ENCODE results near the gene TMEM125. TPM values are rescaled to one million over a fixed set of nuclear protein-coding genes. Genes with fewer than 3 reads are reported as not detected.
A peak's percentile ranks its signal among the peaks of the same experiment; 100 is the strongest.

The TMEM125 gene
- total RNA-seq, 1 donor from 2014 or later = 19.8 TPM

DNA sequence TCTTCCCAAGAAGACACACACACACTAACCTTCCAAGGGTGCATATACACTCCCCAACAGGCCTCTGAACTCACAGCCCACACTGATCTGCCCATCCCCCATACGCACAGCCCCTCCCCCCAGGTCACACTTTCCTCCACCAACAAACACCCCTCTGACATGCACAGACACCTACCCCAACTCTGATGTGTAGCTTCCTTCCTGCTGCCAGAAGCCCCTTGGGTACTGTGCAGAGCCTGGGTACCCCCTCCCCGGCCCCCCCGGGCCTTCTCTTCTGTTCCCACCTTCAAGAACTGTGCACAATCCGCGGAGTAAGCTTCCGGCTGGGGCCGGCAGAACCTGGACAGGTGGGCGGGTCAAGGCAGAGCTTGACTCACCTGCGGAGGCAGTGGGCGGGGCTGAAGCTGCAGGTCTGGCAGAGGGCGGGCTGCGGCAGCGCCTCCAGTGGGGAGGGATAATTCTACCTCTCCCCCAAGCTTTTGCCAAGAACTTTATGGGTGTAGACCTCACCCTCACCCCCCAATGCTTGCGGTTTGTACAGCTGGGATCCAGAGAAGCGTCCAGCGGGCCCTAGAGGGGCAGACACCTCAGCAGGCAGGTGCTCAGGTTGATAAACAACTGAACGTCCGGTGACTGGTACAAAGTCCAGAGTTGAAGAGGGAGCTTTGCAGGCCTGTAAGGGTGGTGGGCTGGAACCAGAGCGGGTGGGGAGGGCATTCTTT, 15.6 kb downstream of the TMEM125 start, which contains the start of gene C1orf210:
C1orf210 (minus strand) TSS at position 313 of the 722 bp plus-strand sequence. CDS start 2,311 bp downstream, outside the sequence.
- Mint-ChIP-seq H3K27ac (peak within 1 kb of the TSS; percentile 80), H3K4me3 (peak within 1 kb of the TSS; percentile 94), H3K27me3 (peaks cover 3% of the 10 kb centered on the region), H3K36me3 (no peaks in the 10 kb centered on the region), H3K9me3 (no peaks in the 10 kb centered on the region), H3K4me1 (ENCODE audit: unreplicated experiment) (peaks cover 12% of the 10 kb centered on the region)
- no peak for DNase-seq (ENCODE audit: extremely low spot score, unreplicated experiment)
- TF ChIP-seq, protein P1, sequence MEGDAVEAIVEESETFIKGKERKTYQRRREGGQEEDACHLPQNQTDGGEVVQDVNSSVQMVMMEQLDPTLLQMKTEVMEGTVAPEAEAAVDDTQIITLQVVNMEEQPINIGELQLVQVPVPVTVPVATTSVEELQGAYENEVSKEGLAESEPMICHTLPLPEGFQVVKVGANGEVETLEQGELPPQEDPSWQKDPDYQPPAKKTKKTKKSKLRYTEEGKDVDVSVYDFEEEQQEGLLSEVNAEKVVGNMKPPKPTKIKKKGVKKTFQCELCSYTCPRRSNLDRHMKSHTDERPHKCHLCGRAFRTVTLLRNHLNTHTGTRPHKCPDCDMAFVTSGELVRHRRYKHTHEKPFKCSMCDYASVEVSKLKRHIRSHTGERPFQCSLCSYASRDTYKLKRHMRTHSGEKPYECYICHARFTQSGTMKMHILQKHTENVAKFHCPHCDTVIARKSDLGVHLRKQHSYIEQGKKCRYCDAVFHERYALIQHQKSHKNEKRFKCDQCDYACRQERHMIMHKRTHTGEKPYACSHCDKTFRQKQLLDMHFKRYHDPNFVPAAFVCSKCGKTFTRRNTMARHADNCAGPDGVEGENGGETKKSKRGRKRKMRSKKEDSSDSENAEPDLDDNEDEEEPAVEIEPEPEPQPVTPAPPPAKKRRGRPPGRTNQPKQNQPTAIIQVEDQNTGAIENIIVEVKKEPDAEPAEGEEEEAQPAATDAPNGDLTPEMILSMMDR (conservative IDR thresholded peaks at IDR 0.05) = no peak

DNA sequence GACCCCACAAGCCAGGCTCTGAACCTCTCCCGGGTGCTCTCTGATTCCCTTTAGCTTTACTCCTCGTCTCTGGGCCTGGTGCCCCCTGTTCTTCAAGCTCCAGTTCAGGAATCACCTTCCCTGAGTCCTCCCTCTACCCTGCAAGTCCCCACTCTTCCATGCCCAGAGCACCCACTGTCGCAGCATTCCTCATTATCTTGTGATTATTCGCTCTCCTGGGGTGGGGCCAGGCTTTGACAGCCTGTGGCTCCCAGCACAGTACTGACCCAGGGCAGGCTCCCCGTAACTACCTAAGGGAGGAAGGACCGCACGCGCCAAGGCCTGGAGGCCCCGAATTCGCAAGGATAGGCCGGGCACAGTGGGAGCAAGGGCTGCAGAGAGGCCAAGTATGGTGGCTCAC, 16.3 kb downstream of the TMEM125 start:
- peaks cover 12% of the 10 kb centered on the region for H3K4me1 Mint-ChIP-seq (ENCODE audit: unreplicated experiment)

DNA sequence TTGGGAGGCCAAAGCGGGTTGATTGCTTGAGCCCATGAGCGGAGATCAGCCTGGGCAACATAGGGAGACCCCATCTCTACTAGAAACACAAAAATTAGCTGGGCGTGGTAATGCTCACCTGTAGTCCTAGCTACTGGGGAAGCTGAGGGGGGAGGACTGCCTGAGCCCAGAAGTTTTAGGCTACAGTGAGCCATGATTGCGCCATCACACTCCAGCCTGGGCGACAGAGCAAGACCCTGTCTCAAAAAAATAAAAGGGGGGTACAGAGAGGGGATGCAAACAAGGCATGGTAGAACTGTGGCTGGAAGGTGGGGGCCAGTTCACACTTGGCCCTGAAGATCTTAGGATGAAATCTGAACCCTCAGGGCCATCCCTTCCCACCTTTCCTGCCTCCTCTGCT, 16.8 kb downstream of the TMEM125 start:
- H3K27ac Mint-ChIP-seq = no peak overlapping the region
- H3K9me3 Mint-ChIP-seq = no peaks in the 10 kb centered on the region

More for the DNA sequence above, 16.3 kb downstream of the TMEM125 start:
- Mint-ChIP-seq H3K4me3 (peak overlapping the region; percentile 94), H3K9me3 (no peaks in the 10 kb centered on the region), H3K27me3 (peaks cover 3% of the 10 kb centered on the region), H3K27ac (peak overlapping the region; percentile 80), H3K36me3 (no peaks in the 10 kb centered on the region)
- TF ChIP-seq, protein P1 (conservative IDR thresholded peaks at IDR 0.05) = no peak
- DNase-seq (ENCODE audit: extremely low spot score, unreplicated experiment) = no peak

DNA sequence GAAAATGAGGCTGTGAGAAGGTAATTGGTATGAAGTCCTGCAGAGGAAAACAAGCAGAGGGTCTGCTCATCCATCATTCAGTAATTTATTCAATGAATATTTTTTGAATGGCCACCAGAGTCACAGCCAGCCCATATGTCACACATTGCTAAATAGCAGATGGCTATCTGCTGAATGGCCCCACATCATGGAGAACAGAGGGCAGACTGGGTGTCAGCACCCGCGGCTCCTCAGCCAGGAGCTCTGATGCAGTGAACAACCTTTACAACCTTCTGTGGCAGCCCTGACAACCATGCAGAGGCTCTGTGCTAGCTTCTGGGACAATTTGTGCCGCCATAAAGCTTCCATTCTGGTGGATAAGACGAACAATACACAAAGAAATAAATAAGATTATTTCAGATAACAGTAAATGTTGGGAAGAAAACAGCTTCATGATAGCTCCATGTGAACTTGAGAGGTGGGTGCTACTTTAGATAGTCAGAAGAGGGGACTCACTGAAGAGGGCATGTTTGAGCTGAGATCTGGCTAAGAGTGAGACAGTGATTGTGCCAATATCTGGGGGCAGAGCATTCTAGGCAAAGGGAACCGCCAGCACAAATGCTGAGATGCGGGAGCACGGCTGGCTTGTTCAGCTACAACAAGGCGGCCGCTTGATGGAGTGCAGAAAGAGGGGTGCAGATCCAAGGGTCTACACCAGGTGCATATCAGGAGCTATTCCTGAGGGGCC, 18.4 kb downstream of the TMEM125 start:
- Mint-ChIP-seq H3K27me3 (peaks cover 3% of the 10 kb centered on the region), H3K4me1 (ENCODE audit: unreplicated experiment) (peaks cover 12% of the 10 kb centered on the region), H3K36me3 (no peaks in the 10 kb centered on the region), H3K4me3 (peak overlapping the region; percentile 3), H3K27ac (no peak overlapping the region), H3K9me3 (no peaks in the 10 kb centered on the region)
- no peak for DNase-seq (ENCODE audit: extremely low spot score, unreplicated experiment)
- TF ChIP-seq, protein P1 (conservative IDR thresholded peaks at IDR 0.05) = no peak

More for the DNA sequence above, 16.8 kb downstream of the TMEM125 start:
- Mint-ChIP-seq H3K4me1 (ENCODE audit: unreplicated experiment) (peaks cover 12% of the 10 kb centered on the region), H3K27me3 (peaks cover 3% of the 10 kb centered on the region), H3K4me3 (peak overlapping the region; percentile 94), H3K36me3 (no peaks in the 10 kb centered on the region)
- TF ChIP-seq, protein P1 (conservative IDR thresholded peaks at IDR 0.05) = no peak
- no peak for DNase-seq (ENCODE audit: extremely low spot score, unreplicated experiment)

DNA sequence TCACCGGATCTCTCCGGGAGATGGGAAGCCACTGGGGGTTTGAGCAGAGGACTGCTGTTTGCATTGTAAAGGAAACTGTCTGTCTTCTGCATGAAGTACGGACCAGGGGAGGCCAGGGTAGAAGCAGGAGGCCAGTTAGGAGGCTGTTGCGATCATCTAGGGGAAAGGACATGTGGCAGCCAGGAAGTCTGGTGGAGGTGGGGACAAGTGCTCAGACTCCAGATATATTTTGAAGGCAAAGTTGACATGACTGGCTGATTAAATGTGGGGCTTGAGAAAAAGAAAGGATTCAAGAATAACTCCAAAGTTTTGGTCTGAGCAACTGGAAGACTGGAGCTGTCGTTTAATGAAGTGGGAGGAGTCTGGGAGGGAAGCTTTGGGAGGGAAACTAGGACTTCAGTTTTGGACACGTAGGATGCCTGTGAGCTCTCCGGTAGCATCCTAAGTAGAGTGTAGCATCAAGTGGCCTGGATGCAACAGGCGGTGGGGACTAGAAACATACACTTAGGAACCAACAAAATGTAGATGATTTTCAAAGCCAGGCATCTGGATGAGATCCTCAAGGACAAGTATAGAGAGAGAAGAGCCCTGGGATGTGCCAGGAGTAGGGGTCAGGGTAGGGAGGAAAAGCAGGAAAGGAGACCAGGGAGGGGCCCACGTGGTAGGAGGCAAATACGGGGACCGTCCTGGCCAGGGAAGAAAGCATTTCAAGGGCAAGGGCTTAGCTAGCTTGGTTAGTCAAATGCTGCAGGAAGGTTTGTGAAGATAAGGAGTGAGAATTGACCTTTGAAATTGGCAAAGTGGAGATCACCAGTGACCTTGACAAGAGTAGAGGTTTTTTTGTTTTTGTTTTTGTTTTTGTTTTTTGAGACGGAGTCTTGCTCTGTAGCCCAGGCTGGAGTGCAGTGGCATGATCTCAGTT, 19.3 kb downstream of the TMEM125 start:
- Mint-ChIP-seq H3K4me1 (ENCODE audit: unreplicated experiment) (peaks cover 12% of the 10 kb centered on the region), H3K27ac (no peak overlapping the region), H3K36me3 (no peaks in the 10 kb centered on the region), H3K4me3 (no peak overlapping the region), H3K9me3 (no peaks in the 10 kb centered on the region), H3K27me3 (peaks cover 3% of the 10 kb centered on the region)
- DNase-seq (ENCODE audit: extremely low spot score, unreplicated experiment) = no peak
- TF ChIP-seq, protein P1 (conservative IDR thresholded peaks at IDR 0.05) = no peak
